Left ventricle myocardium superior (tissue), 1 donor: ENCODE measurements around the gene CCDC148. TPM values are rescaled to one million over a fixed set of nuclear protein-coding genes. Genes with fewer than 3 reads are reported as not detected.
"Not testable (repeated sequence)": the region's sequence is repeated elsewhere in the genome, so short reads cannot be mapped to it uniquely, and the experiment has no call there.

Experiments used
- ATAC-seq: fragments of 200-7000 bp; cut with Tn5 transposase; one replicate; pipeline ENCODE4 v1.9.1; 2020; ENCODE audit warnings: mild to moderate bottlenecking, moderate library complexity
- DNase-seq: peaks from one replicate; pipeline ENCODE4 v3.0.0-alpha.2; 2020
- intact Hi-C: fragments of 100-400 bp; cut with micrococcal nuclease; formaldehyde crosslinking; loops from one replicate; pipeline ENCODE4 v1.11.0; 2022
- total RNA-seq: library from RNA; stranded (reverse); fragmentation: NEBNext Ultra II Directional; extraction: Animal tissue kit (Norgen Biotek cat#: 25700); gene quantifications from one replicate; pipeline ENCODE4 v1.2.1, GENCODE V29; 2021
- donor health status: DM: no; HTN: yes; CAD: no; lungs with severe emphysema.

The CCDC148 gene
- total RNA-seq, 1 donor from 2014 or later: 0.40 TPM

GRCh38 chr2:158457826-158458616, 1.5 kb upstream of the CCDC148 start:
- ATAC-seq: peak; percentile 76
- intact Hi-C loops: no loop called here

GRCh38 chr2:158457092-158457825, 706 bp upstream of the CCDC148 start:
- intact Hi-C loops: no loop called here
- ATAC-seq: peak; percentile 60
- peak; percentile 76 for DNase-seq

More at GRCh38 chr2:158457826-158458616, 1.5 kb upstream of the CCDC148 start:
- peak; percentile 84 for DNase-seq

- intact Hi-C loops: no loop called here
- no peak for ATAC-seq
- no peak for DNase-seq
These were observed 12.9 kb downstream of the CCDC148 start for GRCh38 chr2:158443606-158444005.

DNA sequence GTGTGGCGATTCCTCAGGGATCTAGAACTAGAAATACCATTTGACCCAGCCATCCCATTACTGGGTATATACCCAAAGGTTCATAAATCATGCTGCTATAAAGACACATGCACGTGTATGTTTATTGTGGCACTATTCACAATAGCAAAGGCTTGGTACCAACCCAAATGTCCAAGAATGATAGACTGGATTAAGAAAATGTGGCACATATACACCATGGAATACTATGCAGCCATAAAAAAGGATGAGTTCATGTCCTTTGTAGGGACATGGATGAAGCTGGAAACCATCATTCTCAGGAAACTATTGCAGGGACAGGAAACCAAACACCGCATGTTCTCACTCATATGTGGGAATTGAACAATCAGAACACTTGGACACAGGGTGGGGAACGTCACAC, 17.5 kb downstream of the CCDC148 start:
- intact Hi-C loops, ATAC-seq, DNase-seq: not testable (repeated sequence)

GRCh38 chr2:158433716-158434115, 22.8 kb downstream of the CCDC148 start:
- ATAC-seq, DNase-seq, intact Hi-C loops: not testable (repeated sequence)

GRCh38 chr2:158432117-158432516, 24.4 kb downstream of the CCDC148 start:
- ATAC-seq (no peak), DNase-seq (no peak)
- intact Hi-C loops: no loop called here

DNA sequence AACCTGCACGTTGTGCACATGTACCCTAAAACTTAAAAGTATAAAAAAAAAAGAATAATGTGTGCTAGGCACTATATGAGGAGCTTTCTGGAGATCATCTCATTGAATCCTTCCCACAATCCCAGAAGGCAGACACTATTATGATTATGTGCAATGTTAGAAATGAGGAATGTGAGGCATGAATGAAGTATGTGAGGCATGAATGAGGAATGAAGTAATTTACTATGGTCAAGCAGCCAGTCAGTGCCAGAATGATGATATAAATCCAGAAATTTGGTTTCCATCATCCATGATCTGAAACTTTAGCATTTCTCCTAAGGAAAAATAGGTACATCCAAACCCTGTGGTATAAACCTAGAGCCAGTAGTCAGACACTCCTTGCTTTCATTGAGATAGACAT, 42.0 kb downstream of the CCDC148 start:
- ATAC-seq: no peak
- no peak for DNase-seq
- intact Hi-C loops: no loop called here

- intact Hi-C loops: no loop called here
- ATAC-seq (no peak), DNase-seq (no peak)
These were observed 43.0 kb downstream of the CCDC148 start for GRCh38 chr2:158413581-158413980.

GRCh38 chr2:158412206-158412605, 44.3 kb downstream of the CCDC148 start:
- intact Hi-C loops: no loop called here
- DNase-seq: no peak
- no peak for ATAC-seq

GRCh38 chr2:158411748-158412147, 44.8 kb downstream of the CCDC148 start:
- intact Hi-C loops: no loop called here
- ATAC-seq (no peak), DNase-seq (no peak)

- DNase-seq (no peak), ATAC-seq (no peak)
- intact Hi-C loops: no loop called here
These were observed 46.4 kb downstream of the CCDC148 start for GRCh38 chr2:158410132-158410531.

DNA sequence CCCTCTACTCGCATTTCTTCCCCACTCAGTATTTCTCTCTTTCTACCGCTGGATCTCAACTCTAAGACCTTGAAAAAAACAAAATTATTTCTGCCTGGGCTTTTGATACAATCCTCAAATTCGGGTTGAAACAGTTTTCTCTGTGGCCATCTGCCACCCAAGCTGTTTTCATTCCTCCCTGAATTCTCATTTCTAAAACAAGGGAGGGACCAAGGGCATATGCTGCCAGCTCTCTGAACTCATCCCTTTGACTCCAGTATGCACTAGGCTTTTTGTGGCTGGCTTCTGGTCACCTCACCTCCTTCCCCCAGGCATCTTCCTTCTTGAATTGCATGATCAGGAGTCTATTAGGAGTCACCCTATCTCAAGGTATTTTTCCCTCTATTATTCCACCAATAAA, 49.5 kb downstream of the CCDC148 start:
- intact Hi-C loops: no loop called here
- ATAC-seq (no peak), DNase-seq (no peak)

DNA sequence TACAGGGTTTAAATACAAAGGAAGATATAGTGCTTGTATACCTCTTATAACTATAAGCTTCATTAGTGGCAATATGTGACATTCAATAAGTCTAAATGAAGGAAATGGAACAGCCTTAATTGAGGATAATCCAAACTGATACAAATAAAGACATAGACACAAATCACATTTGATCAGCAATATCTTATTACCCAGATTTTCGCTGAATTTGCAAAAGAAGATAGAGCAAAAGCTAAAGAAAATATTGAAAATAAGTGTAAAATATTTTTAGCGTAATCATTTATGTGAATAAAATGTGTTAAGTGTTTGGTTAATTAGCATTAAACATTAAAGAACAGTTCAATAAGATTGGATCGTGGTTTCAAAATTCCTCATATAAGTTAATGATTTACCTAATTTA, 51.2 kb downstream of the CCDC148 start:
- no peak for ATAC-seq
- intact Hi-C loops: no loop called here

GRCh38 chr2:158403237-158403636, 53.3 kb downstream of the CCDC148 start:
- DNase-seq: no peak
- intact Hi-C loops: no loop called here
- ATAC-seq: no peak

More for the DNA sequence above, 51.2 kb downstream of the CCDC148 start:
- DNase-seq: no peak

GRCh38 chr2:158402665-158403064, 53.9 kb downstream of the CCDC148 start:
- no peak for DNase-seq
- no peak for ATAC-seq
- intact Hi-C loops: no loop called here

- no peak for ATAC-seq
- DNase-seq: no peak
- intact Hi-C loops: no loop called here
These were observed 61.4 kb downstream of the CCDC148 start for GRCh38 chr2:158395166-158395565.

DNA sequence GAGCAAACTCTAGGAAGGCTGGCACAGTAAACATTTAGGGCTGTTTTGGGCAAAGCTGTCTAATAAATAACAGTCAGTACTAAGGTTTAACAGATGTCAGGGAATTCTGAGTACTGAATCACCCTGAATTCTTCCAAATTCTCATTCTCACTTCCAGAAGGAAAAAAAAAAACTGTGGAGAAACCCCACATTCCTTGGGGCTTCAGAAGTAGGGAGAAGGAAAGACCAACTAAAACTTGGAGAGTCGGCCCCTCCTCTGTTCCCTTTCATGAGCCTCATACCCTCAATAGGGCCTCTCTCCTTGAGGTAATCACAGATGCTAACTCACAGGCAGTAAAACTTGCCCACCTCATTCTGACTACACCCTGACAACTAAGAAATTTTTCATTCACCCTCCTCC, 62.1 kb downstream of the CCDC148 start:
- ATAC-seq (no peak), DNase-seq (no peak)
- intact Hi-C loops: no loop called here

DNA sequence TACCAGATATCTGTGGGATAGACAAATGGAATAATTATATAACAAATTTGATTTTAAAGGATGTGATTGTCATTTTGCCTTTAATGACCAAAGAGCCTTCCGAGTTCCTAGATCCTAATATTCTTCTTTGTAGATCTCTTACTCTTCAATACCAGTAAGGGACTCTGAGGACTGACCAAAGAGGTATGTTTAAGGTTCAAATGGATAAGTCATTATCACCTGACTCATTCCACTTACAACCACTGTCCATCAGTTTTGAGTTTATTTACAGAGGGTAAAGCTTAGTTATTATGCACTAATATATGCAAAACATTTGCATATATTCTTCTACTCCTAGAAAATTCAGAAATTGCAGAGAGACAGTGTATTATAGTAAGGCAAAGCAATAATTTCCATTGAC, 62.7 kb downstream of the CCDC148 start:
- DNase-seq: no peak
- ATAC-seq: no peak
- intact Hi-C loops: no loop called here

DNA sequence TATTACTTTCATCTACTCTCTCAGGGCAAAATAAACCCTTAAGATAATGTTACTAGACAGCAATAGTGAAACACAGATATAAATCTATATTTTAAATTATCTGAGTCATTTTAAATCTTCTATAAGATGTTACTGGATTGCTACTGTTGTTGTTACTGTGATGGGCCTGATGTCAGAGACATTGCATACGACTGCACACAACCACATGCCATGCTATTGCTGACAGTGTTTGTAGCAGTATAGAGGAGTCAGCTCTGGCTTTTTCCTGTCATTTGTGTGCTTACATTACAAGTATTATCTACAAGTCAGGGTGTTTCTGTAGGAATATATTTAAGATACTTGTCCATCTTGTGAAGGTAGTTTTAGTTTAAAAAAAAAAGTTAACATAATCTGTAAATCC, 63.9 kb downstream of the CCDC148 start:
- intact Hi-C loops: no loop called here
- DNase-seq (no peak), ATAC-seq (no peak)

- intact Hi-C loops: no loop called here
- DNase-seq (no peak), ATAC-seq (no peak)
These were observed 64.7 kb downstream of the CCDC148 start for GRCh38 chr2:158391876-158392275.

- no peak for DNase-seq
- intact Hi-C loops: no loop called here
- no peak for ATAC-seq
These were observed 65.2 kb downstream of the CCDC148 start for GRCh38 chr2:158391361-158391760.
